K562 (cell line): ENCODE results near the gene PIK3R2.

ENCODE experiments used
- AFF4 ChIP-seq: sonication (generic); formaldehyde crosslinking; IDR thresholded peaks from 2 replicates; pipeline ENCODE4 v1.8.0; 2023; ENCODE audit warnings: mild to moderate bottlenecking, missing genetic modification reagents
- CTCF ChIP-seq, 3 experiments: IDR thresholded peaks in 2 of 3; conservative IDR thresholded peaks in 1 of 3; 2 replicates each; pipeline ENCODE4 v1.5.1; 2011 to 2012; ENCODE audit warnings: low read length in 3 of 3, mild to moderate bottlenecking in 3 of 3, control low read depth in 2 of 3, improper control_type of control experiment in 1 of 3, inconsistent platforms in 1 of 3, low read depth in 1 of 3, mixed read lengths in 1 of 3, moderate library complexity in 1 of 3; ENCODE audit not compliant: insufficient read depth in 2 of 3
- E2F6 ChIP-seq, 2 experiments: IDR thresholded peaks; 2 replicates each; pipeline ENCODE4 v1.6.1; 2011; ENCODE audit warnings: borderline replicate concordance in 1 of 2, control low read depth in 1 of 2, low read depth in 1 of 2, low read length in 1 of 2, mild to moderate bottlenecking in 1 of 2, mixed read lengths in 1 of 2, moderate library complexity in 1 of 2; ENCODE audit not compliant: insufficient read depth in 1 of 2, insufficient read length in 1 of 2, poor library complexity in 1 of 2, severe bottlenecking in 1 of 2; ENCODE audit errors: extremely low read depth in 1 of 2
- ELF1 ChIP-seq: fragments of 200-800 bp; sonication (Bioruptor generic); IDR thresholded peaks from 2 replicates; pipeline ENCODE4 v1.6.1; 2016; ENCODE audit warnings: missing genetic modification characterization, missing compliant biosample characterization
- MTA1 ChIP-seq: fragments of 450-650 bp; IDR thresholded peaks from 2 replicates; pipeline ENCODE4 v1.6.1; 2017; ENCODE audit warnings: borderline replicate concordance
- STAT5B ChIP-seq: fragments of 250-450 bp; sonication (Bioruptor Pico); IDR thresholded peaks from 2 replicates; pipeline ENCODE4 v1.8.0; 2021; ENCODE audit warnings: mild to moderate bottlenecking, inconsistent platforms
- TEAD4 ChIP-seq, 2 experiments: sonication (generic) in 1 of 2; formaldehyde crosslinking in 1 of 2; IDR thresholded peaks; 2 replicates each; pipeline versions ENCODE4 v1.6.1 to v1.8.0; 2012 to 2022; ENCODE audit warnings: borderline replicate concordance in 1 of 2, inconsistent platforms in 1 of 2, low read length in 1 of 2, mild to moderate bottlenecking in 1 of 2, missing genetic modification reagents in 1 of 2
- ZFP36 ChIP-seq: fragments of 150-350 bp; IDR thresholded peaks from 2 replicates; pipeline ENCODE4 v1.6.1; 2018; ENCODE audit warnings: low read length, low read depth; ENCODE audit not compliant: partially characterized antibody

- TF ChIP-seq TEAD4 (IDR thresholded peaks at IDR 0.05; ENCODE audit: low read length) (no peak), TEAD4 (CRISPR knock-in tag; IDR thresholded peaks at IDR 0.05; ENCODE audit: borderline replicate concordance) (no peak), E2F6 (IDR thresholded peaks at IDR 0.05; ENCODE audit: borderline replicate concordance in 1 of 2, extremely low read depth in 1 of 2, insufficient read depth in 1 of 2, insufficient read length in 1 of 2, low read depth in 1 of 2, low read length in 1 of 2, poor library complexity in 1 of 2, severe bottlenecking in 1 of 2) (no peak), STAT5B (no peak), AFF4 (CRISPR knock-in tag) (no peak), ZFP36 (no peak), CTCF (IDR thresholded peaks at IDR 0.05 in 2 of 3, conservative IDR thresholded peaks at IDR 0.05 in 1 of 3; ENCODE audit: insufficient read depth in 2 of 3, low read depth in 1 of 3, low read length in 3 of 3) (no peak), MTA1 (no peak), ELF1 (tag) (no peak)
These were observed 2.4 kb downstream of the PIK3R2 start for GRCh38 chr19:18155095-18156087.
